Measurements from ENCODE around the gene EML4.
"Not testable (repeated sequence)": the region's sequence is repeated elsewhere in the genome, so short reads cannot be mapped to it uniquely, and the experiment has no call there.

Gene EML4, protein sequence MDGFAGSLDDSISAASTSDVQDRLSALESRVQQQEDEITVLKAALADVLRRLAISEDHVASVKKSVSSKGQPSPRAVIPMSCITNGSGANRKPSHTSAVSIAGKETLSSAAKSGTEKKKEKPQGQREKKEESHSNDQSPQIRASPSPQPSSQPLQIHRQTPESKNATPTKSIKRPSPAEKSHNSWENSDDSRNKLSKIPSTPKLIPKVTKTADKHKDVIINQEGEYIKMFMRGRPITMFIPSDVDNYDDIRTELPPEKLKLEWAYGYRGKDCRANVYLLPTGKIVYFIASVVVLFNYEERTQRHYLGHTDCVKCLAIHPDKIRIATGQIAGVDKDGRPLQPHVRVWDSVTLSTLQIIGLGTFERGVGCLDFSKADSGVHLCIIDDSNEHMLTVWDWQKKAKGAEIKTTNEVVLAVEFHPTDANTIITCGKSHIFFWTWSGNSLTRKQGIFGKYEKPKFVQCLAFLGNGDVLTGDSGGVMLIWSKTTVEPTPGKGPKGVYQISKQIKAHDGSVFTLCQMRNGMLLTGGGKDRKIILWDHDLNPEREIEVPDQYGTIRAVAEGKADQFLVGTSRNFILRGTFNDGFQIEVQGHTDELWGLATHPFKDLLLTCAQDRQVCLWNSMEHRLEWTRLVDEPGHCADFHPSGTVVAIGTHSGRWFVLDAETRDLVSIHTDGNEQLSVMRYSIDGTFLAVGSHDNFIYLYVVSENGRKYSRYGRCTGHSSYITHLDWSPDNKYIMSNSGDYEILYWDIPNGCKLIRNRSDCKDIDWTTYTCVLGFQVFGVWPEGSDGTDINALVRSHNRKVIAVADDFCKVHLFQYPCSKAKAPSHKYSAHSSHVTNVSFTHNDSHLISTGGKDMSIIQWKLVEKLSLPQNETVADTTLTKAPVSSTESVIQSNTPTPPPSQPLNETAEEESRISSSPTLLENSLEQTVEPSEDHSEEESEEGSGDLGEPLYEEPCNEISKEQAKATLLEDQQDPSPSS

DNA sequence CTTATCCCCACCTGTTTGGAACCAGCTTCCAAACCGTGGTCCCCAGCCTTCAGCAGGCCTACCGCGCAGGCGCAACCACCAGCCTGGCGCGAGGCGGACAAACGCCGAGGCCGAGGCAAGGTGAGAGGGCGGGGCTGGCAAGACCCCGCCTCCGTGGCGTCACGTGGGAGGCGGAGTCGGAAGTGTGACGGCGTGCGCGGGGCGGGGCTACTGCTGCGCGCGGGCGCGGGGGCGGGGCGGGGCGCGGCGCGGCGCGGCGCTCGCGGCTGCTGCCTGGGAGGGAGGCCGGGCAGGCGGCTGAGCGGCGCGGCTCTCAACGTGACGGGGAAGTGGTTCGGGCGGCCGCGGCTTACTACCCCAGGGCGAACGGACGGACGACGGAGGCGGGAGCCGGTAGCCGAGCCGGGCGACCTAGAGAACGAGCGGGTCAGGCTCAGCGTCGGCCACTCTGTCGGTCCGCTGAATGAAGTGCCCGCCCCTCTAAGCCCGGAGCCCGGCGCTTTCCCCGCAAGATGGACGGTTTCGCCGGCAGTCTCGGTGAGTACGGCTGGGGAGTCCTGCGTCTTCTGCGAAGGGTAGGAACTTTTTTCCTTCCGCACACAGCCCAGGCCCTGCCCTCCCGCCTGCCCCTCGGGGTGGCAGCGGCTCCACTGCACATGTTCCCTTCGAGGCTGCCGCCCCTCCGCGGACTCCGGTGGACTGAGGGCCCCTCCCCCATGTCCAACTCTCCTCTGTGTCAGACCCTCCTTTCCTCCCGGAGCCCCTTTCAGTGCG is at the start of gene EML4:
Gene EML4, plus strand, starts transcription at position 254 of the 774 bp plus-strand sequence. Its CDS starts 259 bp downstream, at position 513.
- Histone ChIP-seq H3K4me1 (ENCODE audit: control insufficient read depth, insufficient read depth, low read length) (peaks cover 18% of the 10 kb centered on the region), H3K4me3 (ENCODE audit: low read length) (peak within 1 kb of the TSS; percentile 7), H3K9me3 (ENCODE audit: control insufficient read depth, low read length) (no peaks in the 10 kb centered on the region), H3K36me3 (ENCODE audit: control insufficient read depth, insufficient read depth, low read length) (no peaks in the 10 kb centered on the region), H3K9ac (ENCODE audit: low read length) (peak within 1 kb of the TSS; percentile 76), H3K27me3 (ENCODE audit: control insufficient read depth, insufficient read depth, low read length) (no peaks in the 10 kb centered on the region)

DNA sequence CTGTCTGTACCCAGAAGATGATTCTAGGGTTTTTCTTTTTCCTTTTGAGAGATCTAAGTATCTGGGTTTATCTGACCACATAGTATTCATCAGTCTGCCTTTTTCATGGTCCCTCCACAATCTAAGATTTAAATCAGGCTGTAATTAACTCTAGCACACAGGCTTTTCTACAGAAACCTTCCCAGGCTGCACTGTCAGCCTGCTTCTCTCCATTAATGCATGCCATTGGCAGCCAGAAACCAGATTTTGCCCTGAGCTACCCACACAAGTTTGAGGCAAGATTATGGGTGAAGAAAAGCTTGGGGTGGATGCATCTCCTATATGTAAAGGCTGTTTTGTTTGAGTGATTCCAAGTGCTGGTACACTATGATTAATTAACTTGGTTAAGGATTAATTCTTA is 45.7 kb upstream of the EML4 start:
- peaks cover 24% of the 10 kb centered on the region for H3K4me1 ChIP-seq (ENCODE audit: control insufficient read depth, insufficient read depth, low read length)
- H3K9ac ChIP-seq (ENCODE audit: low read length) = no peak overlapping the region
- no peaks in the 10 kb centered on the region for H3K27me3 ChIP-seq (ENCODE audit: control insufficient read depth, insufficient read depth, low read length)
- no peaks in the 10 kb centered on the region for H3K36me3 ChIP-seq (ENCODE audit: control insufficient read depth, insufficient read depth, low read length)
- H3K4me3 ChIP-seq (ENCODE audit: low read length) = no peak overlapping the region
- H3K9me3 ChIP-seq (ENCODE audit: control insufficient read depth, low read length) = no peaks in the 10 kb centered on the region

DNA sequence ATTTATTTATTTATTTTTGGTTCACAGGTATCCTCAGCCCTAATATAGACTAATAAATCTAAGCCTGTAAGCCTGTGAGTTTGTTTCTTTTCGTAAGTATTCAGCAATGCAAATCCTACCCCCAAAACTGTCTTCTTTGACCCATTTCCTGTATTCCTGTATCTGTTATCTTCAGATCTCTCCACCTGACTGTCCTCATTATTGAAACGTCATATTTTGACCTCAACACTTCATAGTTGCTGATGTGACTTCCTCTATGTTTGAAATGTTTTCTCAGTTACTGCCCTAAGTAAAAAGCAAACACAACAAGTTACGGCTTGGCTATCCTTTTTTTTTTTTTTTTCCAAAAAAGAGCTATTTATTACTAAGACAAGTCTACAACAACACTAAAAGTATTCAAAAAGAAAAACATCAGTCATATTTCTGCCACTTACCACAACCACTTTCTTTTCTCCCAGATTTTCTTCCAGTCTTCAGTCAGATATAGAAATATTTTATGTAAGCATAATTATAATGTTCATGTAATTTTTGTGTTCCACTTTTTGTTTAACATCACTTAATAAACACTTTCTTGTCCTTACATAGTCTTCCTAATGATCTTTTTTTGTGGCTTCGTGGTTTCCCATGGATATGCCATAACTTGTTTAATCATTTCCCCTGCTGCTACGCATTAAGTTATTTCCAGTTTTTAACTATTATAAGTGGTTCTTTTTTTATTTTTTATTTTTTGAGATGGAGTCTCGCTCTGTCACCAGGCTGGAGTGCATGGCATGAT is 45.0 kb upstream of the EML4 start:
- Histone ChIP-seq H3K36me3 (ENCODE audit: control insufficient read depth, insufficient read depth, low read length) (no peaks in the 10 kb centered on the region), H3K4me1 (ENCODE audit: control insufficient read depth, insufficient read depth, low read length) (peaks cover 29% of the 10 kb centered on the region)

DNA sequence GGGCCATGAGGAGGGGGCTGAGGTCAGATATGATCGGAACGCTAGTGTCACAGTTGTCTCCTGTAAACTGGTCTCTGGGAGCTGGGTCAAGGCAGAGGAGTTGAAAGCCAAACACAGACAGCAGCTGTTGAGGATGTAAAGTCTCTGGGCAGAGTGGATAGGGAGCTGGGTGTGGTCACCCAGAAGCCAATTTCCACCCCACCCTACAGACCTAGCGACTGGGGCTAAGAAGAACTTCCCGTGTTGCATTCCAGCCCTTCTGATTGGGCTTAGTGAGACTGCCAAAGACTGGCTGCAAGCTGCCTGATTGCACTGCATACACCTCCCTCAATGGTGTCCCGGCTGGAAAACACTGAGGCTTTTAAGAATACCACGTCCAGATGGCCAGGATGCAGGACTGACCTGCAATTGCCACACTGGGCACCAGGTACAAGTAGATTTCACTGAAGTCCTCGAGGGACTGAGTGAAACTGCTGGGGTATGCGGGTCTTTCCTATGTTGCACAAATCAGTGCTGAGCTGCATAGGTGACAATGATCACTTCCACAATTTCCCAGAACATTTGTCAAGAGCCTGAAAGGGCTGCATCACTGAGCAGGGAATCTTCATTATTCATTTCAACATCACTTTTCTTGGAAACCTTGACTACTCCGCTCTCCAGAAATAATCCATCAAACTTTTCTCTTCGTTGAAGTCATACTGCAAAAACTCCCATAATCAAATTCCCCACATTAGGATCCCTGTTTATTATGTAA is 43.1 kb upstream of the EML4 start:
- no peaks in the 10 kb centered on the region for H3K36me3 ChIP-seq (ENCODE audit: control insufficient read depth, insufficient read depth, low read length)
- no peak overlapping the region for H3K9ac ChIP-seq (ENCODE audit: low read length)
- H3K9me3 ChIP-seq (ENCODE audit: control insufficient read depth, low read length) = no peaks in the 10 kb centered on the region
- H3K4me1 ChIP-seq (ENCODE audit: control insufficient read depth, insufficient read depth, low read length) = peaks cover 33% of the 10 kb centered on the region
- no peaks in the 10 kb centered on the region for H3K27me3 ChIP-seq (ENCODE audit: control insufficient read depth, insufficient read depth, low read length)
- no peak overlapping the region for H3K4me3 ChIP-seq (ENCODE audit: low read length)

More for the DNA sequence above, 45.0 kb upstream of the EML4 start:
- Histone ChIP-seq H3K9ac (ENCODE audit: low read length) (no peak overlapping the region), H3K27me3 (ENCODE audit: control insufficient read depth, insufficient read depth, low read length) (no peaks in the 10 kb centered on the region), H3K4me3 (ENCODE audit: low read length) (no peak overlapping the region), H3K9me3 (ENCODE audit: control insufficient read depth, low read length) (no peaks in the 10 kb centered on the region)

DNA sequence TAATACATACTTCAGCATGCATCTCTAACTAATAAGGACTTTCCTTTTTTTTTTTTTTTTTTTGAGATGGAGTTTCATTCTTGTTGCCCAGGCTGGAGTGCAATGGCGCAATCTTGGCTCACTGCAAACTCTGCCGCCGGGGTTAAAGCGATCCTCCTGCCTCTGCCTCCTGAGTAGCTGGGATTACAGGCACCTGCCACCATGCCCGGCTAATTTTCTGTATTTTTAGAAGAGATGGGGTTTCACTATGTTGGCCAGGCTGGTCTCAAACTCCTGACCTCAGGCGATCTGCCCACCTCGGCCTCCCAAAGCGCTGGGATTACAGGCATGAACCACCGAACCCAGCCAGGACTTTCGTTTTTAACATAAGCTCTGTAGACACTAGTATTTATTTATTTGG is 42.3 kb upstream of the EML4 start:
- not testable (repeated sequence) for H3K4me3 ChIP-seq (ENCODE audit: low read length); H3K36me3 ChIP-seq (ENCODE audit: control insufficient read depth, insufficient read depth, low read length); H3K9ac ChIP-seq (ENCODE audit: low read length); H3K27me3 ChIP-seq (ENCODE audit: control insufficient read depth, insufficient read depth, low read length); H3K9me3 ChIP-seq (ENCODE audit: control insufficient read depth, low read length)
- peaks cover 35% of the 10 kb centered on the region for H3K4me1 ChIP-seq (ENCODE audit: control insufficient read depth, insufficient read depth, low read length)

DNA sequence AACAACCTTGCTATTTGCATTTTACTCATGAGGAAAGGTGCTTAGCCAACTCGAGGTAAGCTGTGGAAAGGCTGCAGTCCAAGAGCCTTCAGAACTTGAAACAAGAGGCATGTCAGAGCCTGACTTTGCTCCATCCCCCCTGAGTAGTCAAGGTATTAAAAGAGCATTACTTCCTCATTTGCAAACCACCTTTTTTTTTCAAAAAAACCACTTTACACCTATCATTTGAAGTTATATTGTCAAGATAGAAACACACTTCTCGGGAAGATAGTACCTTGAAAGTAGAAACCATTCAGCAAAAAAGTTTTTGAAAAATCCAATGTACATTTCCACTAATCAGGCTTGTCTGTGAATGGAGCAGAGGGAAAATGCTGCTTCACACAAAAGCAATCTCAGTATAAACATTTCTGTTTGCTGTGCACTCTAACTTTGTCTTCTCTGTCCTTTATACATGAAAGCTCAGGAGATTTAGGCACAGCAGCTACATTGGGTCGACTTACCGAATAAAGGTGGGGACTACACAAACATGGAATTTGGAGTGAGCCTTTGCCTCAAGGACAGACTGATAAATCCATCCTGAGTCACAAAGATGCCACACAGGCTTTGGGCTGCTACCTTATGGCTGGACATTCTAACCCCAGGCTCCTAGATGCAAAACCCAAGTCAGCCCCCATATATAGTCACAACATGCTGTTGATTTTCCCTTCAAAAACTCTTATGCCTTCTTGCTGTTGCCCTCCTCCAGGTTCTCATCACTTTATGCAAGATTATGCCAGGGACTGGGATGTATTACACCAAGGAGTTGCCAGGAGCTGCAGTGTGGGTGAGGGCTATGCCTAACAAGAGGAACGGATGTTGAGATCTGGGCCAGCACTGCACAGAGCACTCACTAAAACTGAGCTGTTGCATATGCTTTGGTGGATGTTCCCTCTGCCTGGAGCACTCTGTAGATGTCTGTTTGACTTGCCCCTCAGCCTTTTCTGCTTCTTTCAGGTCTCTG is 41.4 kb upstream of the EML4 start:
- Histone ChIP-seq H3K4me3 (ENCODE audit: low read length) (no peak overlapping the region), H3K9ac (ENCODE audit: low read length) (no peak overlapping the region), H3K36me3 (ENCODE audit: control insufficient read depth, insufficient read depth, low read length) (no peaks in the 10 kb centered on the region), H3K27me3 (ENCODE audit: control insufficient read depth, insufficient read depth, low read length) (no peaks in the 10 kb centered on the region), H3K4me1 (ENCODE audit: control insufficient read depth, insufficient read depth, low read length) (peaks cover 43% of the 10 kb centered on the region), H3K9me3 (ENCODE audit: control insufficient read depth, low read length) (no peaks in the 10 kb centered on the region)

DNA sequence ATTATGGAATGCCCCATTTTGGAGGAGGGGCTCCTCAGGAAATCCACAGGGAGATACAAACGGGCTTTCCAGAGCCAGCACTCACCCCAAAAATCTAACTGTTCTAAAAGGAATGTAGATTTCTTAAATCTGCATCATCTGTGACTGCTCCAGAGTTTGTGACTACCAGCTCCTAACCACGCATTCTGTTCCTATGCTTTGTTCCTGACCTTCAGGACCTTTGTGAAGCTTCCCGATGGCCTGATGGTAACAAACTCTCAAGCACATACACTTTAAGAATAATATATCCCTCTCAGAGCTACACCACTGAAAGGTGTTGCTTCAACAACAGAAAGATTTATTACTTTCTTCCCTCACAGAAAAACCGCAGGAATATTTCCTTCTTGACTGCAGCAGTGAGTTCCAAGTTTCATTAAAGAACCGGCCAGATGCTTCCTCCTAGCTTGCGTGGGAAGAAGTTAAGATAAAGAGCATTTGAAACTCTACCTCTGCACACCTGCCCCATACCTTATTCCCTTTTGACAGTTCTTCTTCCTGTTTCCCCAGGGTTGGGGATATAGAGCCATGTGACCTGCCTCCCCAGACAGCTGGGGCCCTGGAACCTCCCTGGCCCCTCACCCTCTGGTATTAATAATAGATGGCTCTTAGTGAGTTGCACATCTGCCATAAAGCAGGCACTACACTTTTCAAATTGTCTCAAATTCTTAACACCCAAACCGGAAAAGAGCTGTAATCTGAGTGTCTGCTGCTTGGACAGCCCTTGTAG is 40.2 kb upstream of the EML4 start:
- no peaks in the 10 kb centered on the region for H3K36me3 ChIP-seq (ENCODE audit: control insufficient read depth, insufficient read depth, low read length)
- no peak overlapping the region for H3K4me3 ChIP-seq (ENCODE audit: low read length)
- H3K4me1 ChIP-seq (ENCODE audit: control insufficient read depth, insufficient read depth, low read length) = peaks cover 54% of the 10 kb centered on the region
- no peaks in the 10 kb centered on the region for H3K27me3 ChIP-seq (ENCODE audit: control insufficient read depth, insufficient read depth, low read length)
- H3K9me3 ChIP-seq (ENCODE audit: control insufficient read depth, low read length) = no peaks in the 10 kb centered on the region
- H3K9ac ChIP-seq (ENCODE audit: low read length) = no peak overlapping the region

DNA sequence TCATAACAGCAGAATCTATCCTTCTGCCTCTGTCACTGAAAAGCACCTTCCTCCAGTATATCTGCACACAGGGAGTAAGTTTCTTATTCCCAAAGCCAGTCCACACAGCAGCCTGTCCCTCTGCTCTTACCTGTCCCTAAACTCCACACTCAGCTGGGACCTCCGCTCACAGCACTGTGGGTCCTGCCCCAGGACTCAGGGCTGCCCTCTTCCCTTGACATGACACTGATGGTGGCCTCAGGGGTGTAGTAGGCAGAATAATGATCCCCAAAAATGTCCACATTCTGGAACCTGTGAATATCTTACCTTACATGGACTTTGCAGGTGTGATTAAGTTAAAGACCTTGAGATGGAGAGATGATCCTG is 39.7 kb upstream of the EML4 start:
- no peaks in the 10 kb centered on the region for H3K27me3 ChIP-seq (ENCODE audit: control insufficient read depth, insufficient read depth, low read length)
- no peaks in the 10 kb centered on the region for H3K36me3 ChIP-seq (ENCODE audit: control insufficient read depth, insufficient read depth, low read length)
- H3K4me3 ChIP-seq (ENCODE audit: low read length) = no peak overlapping the region
- H3K9me3 ChIP-seq (ENCODE audit: control insufficient read depth, low read length) = no peaks in the 10 kb centered on the region
- no peak overlapping the region for H3K9ac ChIP-seq (ENCODE audit: low read length)
- peaks cover 54% of the 10 kb centered on the region for H3K4me1 ChIP-seq (ENCODE audit: control insufficient read depth, insufficient read depth, low read length)

DNA sequence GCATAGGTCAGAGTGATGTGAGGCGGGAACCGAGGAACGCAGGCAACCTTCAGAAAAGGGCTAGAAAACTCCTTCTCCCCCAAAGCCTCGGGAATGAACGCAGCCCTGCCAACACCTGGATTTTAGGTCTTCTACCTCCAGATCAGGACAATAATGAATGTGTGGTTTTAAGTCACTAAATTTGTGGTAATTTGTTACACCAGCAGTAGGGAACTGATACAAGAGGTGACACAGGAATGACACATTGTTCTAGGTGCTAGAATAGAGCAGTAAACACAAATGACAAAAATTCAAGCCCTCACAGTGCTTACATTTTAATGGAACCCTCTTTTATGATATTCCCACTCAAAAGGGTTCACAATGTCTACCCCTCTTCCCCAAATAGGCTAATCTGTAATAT is 39.2 kb upstream of the EML4 start:
- H3K9me3 ChIP-seq (ENCODE audit: control insufficient read depth, low read length) = no peaks in the 10 kb centered on the region
- H3K9ac ChIP-seq (ENCODE audit: low read length) = no peak overlapping the region
- H3K4me1 ChIP-seq (ENCODE audit: control insufficient read depth, insufficient read depth, low read length) = peaks cover 54% of the 10 kb centered on the region
- H3K27me3 ChIP-seq (ENCODE audit: control insufficient read depth, insufficient read depth, low read length) = no peaks in the 10 kb centered on the region
- no peak overlapping the region for H3K4me3 ChIP-seq (ENCODE audit: low read length)
- no peaks in the 10 kb centered on the region for H3K36me3 ChIP-seq (ENCODE audit: control insufficient read depth, insufficient read depth, low read length)
